HG03060 (cell line): ENCODE measurements around the gene RASL10B.

Experiments
- ATAC-seq: cut with Tn5 transposase; IDR thresholded peaks from one replicate; pipeline ENCODE4 v1.9.1; 2021; ENCODE audit warnings: low read depth, moderate number of reproducible peaks; ENCODE audit not compliant: unreplicated experiment

The RASL10B gene

DNA sequence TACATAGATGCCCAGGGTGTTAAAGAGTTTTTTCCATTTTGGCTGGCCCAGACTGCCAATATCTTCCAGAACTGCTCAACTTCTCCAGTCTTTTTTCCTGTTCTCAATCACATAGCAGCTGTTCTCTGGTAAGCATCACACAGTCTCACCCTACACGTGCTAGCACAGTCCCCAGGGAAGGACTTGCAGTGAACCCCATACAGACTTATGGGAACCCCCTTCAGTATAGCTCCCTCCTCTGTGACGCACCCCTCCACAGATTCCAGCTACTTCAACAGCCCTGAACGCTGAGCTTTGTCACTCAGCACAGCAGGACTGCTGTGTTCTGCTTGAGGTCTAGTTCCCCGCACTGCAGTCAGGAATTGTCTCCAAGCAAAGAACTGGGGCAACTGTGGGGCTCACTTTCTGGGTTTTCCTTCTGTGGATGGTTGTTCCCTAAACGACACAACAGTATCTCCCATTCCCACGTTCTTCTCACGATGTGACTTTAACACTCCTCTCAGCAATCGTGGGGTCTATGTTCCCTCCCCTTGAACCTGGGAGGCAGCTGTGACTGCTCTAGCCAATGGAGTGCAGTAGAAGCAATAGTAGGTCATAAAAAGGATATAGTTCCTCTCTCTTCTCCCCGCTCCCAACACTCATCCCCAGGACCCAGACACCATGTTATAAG lies 60.4 kb downstream of the RASL10B start:
- no peak for ATAC-seq
